NCI-H774 (cell line): ENCODE measurements around the gene BHLHE40.
"Not testable (repeated sequence)": the region's sequence is repeated elsewhere in the genome, so short reads cannot be mapped to it uniquely, and the experiment has no call there.

Experiments
- DNase-seq: peaks from one replicate; lab custom pipeline; 2025; lab: John Stamatoyannopoulos, UW

Gene BHLHE40

DNA sequence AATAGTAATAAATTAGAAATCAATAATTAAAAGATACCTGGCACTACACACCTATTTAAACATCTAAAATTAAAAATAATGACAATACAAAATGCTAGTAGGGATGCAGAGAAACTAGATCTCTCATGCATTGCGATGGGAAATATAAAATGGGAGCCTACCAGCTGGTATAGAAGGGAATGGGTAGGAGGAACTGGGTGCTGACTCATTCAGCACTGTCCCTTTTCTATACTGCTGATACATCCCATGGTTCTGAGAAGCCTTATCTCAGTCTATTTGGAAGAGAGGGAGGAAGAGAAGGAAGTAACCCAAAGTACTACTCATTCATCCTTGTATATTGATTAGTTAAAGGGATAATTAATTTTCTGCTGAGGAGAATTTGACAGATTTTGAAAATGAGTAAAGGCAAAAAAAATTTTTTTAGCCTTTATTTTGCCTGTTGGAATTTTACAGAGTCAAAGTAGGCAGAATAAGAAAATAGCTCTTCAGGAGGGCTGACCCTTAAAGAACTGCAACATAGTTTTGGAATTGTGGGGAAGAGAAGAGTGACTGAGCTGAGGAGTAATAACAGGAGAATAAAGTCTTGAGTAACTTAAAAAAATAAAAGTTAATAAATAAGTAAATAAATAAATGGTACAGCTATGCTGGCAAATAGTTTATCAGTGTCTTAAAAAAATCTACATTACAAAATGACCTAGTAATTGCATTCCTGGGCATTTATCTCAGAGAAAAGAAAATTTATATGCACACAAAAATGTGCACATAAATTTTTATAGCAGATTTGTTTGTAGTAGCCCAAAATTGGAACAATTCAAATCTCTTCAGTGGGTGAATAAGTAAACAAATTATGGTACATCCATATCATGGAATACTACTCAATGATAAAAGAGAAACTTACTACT, 15.3 kb upstream of the BHLHE40 start:
- no peak for DNase-seq

DNA sequence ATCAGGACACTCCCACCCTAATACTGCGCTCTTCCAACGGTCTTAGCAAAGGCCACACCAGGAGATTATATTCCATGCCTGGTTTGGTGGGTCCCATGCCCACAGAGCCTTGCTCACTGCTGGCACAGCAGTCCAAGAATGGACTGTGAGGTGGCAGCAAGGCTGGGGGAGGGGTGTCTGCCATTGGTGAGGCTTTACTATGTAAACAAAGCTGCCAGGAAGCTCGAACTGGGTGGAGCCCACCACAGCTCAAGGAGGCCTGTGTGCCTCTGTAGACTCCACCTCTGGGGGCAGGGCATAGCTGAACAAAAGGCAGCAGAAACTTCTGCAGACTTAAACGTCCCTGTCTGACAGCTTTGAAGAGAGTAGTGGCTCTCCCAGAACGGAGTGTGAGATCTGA, 13.2 kb upstream of the BHLHE40 start:
- not testable (repeated sequence) for DNase-seq

DNA sequence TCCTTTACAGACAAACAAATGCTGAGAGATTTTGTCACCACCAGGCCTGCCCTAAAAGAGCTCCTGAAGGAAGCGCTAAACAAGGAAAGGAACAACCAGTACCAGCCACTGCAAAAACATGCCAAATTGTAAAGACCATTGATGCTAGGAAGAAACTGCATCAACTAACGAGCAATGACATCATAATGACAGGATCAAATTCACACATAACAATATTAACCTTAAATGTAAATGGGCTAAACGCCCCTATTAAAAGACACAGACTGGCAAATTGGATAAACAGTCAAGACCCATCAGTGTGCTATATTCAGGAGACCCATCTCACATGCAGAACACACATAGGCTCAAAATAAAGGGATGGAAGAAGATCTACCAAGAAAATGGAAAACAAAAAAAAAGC, 11.6 kb upstream of the BHLHE40 start:
- DNase-seq: not testable (repeated sequence)

DNA sequence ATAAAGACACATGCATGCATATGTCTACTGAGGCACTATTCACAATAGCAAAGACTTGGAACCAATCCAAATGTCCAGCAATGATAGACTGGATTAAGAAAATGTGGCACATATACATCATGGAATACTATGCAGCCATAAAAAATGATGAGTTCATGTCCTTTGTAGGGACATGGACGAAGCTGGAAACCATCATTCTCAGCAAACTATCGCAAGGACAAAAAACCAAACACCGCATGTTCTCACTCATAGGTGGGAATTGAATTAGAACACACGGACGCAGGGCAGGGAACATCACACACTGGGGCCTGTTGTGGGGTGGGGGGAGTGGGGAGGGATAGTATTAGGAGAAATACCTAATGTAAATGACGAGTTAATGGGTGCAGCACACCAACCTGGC, 7.8 kb upstream of the BHLHE40 start:
- DNase-seq: not testable (repeated sequence)

DNA sequence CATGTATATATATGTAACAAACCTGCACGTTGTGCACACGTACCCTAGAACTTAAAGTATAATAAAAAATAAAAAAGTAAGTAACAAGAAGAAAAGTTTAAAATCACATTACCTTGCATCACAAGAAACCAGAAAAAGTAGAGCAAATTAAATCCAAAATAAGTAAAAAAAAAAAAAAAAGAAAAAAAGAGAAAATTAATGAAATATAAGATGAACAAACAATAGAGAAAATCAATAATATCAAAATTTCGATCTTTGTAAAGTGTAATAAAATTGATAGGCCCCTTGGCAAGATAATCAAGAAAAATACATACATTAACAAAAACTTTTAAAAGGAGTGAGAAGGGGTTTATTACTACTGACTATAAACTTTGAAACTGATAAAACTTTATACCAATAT, 7.4 kb upstream of the BHLHE40 start:
- no peak for DNase-seq

DNA sequence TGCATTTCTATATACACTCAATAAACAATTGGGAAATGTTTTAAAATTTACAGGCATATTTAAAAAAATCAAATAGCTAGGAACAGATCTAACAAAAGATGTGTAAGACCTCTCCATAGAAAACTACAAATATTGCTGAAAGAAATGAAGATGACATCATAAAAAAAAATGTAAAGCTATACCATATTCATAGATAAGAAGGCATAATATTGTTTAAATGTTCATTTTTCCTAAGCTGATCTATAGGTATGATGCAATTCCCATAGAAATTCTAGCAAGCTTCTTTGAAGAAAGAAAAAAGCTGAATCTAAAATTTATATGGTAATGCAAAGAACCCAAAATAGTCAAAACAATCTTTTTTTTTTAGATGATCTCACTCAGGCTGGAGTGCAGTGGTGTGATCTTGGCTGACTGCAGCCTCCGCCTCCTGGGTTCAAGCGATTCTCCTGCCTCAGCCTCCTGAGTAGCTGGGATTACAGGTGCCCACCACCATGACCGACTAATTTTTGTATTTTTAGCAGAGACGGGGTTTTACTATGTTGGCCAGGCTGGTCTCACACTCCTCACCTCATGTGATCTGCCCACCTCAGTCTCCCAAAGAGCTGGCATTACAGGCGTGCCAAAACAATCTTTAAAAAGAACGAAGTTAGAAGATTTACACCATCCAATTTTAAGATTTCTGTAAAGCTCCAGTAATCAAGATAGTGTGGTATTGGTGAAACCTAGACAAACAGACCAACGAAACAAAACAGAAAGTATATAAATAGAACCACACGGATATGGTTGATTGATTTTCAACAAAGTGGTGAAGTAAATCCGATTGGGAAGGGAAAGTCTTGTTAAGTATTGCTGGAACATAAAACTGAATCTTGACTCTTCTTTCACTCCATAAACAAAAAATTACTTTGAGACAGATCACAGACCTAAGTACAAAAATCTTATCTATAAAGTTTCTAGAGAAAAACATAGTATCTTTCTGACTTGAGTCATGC, 6.3 kb upstream of the BHLHE40 start:
- DNase-seq: no peak

DNA sequence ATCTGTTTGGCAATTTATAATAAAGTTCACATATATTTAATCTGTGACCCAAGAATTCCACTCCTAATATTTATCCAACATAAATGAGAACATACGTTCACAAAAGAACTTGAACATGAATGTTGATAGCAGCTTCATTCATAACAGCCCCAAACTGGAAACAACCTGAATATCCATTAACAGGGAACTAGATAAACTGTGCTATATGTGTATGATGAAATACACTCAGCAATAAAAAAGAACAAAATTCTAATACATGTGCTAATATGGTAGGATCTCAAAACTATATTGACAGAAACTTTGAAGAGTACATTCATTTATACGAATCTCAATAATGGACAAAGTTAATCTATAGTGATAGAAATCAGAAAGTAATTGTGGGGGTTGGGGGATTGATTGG, 5.1 kb upstream of the BHLHE40 start:
- no peak for DNase-seq

DNA sequence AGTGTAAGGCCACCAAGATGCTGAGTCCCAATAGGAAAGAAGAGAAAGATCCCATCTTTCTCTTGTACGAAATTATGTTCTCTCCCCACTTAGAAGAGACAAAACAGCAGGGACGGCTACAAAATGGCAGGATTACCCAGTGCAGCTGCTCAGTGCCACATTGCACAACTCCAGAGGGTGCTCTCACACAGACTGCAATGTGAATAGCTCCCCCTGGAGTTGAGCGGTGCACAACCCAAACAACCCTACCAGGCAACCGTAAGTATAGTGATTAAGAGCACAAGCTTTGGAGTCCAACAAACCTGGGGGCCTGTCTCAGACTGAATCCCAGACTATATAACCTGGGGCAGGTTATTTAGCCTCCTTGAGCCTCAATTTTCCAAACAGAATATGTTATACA, 3.1 kb upstream of the BHLHE40 start:
- DNase-seq: peak; percentile 62

DNA sequence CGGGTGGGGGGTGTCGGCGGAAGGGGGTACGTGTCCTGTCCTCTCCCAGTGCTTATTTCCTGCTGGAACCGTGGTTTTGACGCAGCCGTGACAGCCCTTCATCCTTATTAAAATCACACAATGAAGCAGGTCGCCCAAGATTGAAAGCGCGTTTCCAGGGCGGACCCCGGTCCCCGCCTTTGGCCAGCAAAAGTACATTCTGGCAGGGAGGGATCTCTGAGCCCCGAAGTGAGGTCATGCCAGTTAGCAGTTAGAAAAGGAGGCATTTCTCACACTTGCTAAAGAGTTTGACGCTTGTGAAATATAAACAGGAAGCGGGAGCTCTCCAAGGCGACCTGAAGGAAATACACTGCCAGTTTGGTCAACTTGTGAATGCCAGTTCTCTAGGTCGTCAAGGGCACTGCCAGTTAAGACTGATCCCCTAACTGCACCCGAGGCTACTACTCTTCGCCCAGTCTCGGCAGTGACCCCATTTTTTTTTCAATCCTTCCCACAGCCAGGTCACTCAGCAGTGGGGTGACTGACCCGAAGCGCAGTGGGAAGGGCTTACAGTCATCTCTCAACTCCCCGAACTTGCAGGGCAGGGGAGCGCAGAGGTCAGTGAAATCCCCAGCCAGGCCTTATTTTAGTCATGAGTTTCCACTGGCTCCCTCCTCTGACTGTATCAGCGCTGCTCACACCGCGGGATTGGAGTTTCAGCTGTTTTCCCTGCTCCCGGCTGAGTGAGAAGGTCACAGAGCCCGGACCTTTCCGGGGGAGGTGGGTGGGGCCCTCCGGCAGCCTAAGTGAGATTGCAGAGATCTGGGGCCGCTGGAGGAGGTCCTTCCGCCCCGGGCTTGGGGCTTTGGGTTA, 2.0 kb upstream of the BHLHE40 start:
- DNase-seq: peak; percentile 14

DNA sequence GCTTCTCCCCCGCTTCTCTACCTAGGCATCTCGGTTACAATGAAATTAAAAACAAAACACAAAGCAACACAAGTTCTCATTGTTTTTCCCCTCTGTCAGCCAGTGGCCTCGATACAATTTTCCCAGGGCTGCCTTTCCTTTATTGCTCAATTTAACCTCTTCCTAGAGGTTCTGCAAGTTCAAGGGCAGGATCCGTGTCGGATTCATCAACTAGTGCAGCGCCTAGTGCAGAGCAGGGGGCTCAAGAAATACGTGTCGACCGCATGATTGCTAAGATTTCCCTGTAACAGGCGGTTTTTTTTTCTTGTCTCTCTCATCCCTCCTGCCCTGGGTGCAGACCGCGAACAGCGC, 1.4 kb upstream of the BHLHE40 start:
- DNase-seq: no peak

DNA sequence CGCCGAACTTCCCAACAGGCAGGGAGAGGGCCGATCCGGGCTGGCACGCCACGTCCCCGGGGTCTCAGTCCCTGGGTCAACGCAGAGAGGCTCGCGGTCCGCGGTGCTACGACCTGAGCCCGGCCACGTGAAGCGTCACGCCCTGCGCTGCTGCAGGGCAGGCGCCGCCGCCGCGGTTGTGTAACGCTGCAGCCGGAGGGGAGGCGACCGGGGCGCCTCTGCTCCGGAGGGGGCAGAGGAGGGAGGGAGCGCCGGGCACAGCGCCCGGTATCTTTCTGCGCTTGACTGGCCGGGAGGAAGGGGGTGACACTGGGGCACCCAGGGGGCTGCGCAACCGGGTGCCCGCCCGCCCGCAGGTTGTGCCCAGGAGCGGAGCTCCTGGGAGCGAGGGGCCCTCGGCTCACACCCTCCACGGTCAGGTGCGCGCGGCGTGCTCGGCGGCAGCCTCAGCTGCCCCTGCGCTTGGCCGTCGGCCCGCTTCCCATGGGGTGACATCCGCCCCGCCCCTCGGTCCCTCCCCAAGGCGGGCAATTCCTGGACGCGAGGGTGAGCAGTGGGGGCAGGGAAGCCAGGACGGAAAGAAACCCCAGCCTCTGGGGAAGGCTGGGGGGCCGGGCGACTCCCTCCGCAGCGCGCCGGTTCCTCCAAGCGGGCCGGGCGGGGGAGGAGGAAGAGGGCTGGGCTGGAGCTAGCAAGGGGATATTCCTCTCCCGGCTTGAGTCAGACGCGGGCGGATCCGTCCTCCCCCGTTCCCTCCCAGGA, 852 bp upstream of the BHLHE40 start:
- peak; percentile 87 for DNase-seq

DNA sequence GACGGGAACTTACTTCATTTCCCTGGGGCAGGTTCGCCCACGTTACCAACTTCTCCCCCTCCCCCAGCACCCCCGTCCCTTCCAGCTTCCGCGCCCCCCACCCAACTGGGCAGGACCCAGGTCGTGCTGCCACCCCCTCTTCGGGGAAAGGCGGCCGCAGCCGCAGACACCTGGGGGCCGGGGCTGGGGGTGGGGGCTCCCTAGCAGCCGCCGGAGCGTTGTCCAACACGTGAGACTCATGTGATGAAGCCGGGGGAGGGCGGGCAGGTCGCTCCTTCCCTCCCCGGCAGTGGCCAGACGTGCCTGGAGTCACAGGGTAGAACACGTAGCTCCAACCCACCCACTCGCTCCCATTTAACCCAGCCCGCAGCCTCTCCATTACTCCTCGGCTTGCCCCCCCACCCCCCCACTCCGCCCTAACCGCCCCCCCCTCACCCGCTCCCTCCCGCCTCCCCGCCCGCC, 240 bp upstream of the BHLHE40 start:
- DNase-seq: peak; percentile 88

DNA sequence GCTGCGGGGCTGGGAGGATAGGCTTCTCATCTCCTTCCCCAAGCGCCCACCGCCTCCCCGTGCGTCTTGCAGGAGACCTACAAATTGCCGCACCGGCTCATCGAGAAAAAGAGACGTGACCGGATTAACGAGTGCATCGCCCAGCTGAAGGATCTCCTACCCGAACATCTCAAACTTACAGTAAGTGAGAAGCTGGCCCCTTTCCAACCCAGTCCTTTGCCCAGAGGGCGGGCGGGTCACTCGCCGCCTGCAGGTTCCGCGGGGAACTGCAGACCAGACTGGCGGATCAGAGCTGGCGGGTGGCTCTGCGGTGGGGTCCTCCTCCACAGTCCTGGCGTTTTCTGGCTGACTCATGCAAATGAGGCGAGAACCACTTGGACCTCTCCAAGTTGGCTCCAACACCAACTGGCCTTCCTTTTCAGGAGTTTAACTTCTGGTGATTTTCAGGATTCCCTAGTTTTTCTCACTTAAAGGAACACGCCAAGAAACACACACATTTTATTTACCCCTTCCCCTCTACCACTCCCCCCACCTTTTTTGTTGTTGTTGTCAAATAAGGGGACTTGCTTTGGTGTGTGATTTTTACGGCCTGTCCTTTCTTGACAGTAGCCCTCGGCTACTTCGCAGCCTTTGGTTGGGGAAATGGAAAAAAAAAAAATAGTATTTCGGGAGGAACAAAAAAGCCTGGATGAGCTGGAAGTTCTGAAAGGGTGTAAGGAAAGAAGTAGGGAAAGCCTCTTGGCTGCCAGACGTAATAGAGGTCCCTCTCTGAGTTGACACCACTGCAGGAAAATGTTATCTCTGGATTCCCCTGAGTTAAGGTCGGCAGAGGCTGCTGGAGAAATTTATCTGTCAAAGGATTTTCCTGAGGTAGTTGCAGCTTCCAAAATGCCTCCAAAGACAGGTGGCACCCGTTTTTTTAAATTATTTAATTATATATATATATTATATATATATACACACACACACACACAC, 1.3 kb downstream of the BHLHE40 start:
- peak; percentile 65 for DNase-seq

DNA sequence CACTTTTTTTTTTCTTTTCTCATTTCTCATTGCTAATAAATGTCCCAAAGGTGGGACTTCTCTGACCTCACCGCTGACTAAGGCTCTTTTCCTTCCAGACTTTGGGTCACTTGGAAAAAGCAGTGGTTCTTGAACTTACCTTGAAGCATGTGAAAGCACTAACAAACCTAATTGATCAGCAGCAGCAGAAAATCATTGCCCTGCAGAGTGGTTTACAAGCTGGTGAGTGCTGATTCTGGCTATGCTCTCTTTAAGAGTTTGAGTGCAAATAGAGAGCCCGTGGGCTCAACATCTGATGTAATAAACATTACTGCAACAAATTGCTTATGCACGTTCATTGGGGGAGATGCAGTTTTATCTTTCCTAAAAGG, 2.0 kb downstream of the BHLHE40 start:
- DNase-seq: no peak

DNA sequence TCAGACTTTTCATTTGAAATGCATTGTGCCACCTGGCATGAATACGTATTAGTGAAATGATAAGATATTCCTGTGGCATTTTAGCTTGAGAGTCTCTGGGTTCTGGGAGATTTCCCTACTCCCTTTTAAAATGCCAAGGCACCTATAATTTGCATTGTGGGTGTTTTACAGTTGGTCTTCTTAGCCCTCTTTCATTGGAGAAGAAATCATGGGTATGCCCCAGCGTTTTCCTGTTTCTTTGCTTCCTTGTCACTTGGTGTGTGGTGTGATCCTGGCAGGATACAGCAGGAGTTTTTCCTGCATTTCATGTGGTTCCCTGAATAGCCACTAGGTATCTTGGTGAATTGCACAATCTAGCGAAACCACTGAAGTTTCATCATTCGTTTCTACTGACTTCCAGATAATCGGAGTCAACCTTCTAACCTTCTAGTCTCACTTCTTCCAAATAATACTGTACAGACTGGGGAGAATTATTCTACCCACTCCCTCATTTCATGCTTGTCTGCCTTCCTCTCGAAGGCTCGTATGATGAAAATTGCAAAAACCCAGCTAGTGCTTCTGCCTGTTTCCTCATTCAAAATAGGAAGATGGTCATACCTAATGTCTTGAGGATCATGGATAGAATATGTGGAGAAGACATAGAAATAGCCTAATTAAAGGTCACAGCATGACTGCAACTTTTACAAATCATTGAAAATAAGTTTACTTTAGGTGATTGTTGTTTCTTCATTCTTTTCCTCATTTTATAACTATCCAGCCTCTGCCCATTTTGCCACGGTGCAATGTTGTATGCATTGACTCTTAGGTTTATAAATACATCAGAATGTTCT, 2.6 kb downstream of the BHLHE40 start:
- no peak for DNase-seq

DNA sequence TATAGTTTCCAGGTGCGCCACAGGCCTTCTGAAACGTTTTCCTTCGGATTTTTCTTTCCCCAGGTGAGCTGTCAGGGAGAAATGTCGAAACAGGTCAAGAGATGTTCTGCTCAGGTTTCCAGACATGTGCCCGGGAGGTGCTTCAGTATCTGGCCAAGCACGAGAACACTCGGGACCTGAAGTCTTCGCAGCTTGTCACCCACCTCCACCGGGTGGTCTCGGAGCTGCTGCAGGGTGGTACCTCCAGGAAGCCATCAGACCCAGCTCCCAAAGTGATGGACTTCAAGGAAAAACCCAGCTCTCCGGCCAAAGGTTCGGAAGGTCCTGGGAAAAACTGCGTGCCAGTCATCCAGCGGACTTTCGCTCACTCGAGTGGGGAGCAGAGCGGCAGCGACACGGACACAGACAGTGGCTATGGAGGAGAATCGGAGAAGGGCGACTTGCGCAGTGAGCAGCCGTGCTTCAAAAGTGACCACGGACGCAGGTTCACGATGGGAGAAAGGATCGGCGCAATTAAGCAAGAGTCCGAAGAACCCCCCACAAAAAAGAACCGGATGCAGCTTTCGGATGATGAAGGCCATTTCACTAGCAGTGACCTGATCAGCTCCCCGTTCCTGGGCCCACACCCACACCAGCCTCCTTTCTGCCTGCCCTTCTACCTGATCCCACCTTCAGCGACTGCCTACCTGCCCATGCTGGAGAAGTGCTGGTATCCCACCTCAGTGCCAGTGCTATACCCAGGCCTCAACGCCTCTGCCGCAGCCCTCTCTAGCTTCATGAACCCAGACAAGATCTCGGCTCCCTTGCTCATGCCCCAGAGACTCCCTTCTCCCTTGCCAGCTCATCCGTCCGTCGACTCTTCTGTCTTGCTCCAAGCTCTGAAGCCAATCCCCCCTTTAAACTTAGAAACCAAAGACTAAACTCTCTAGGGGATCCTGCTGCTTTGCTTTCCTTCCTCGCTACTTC, 3.8 kb downstream of the BHLHE40 start:
- no peak for DNase-seq

DNA sequence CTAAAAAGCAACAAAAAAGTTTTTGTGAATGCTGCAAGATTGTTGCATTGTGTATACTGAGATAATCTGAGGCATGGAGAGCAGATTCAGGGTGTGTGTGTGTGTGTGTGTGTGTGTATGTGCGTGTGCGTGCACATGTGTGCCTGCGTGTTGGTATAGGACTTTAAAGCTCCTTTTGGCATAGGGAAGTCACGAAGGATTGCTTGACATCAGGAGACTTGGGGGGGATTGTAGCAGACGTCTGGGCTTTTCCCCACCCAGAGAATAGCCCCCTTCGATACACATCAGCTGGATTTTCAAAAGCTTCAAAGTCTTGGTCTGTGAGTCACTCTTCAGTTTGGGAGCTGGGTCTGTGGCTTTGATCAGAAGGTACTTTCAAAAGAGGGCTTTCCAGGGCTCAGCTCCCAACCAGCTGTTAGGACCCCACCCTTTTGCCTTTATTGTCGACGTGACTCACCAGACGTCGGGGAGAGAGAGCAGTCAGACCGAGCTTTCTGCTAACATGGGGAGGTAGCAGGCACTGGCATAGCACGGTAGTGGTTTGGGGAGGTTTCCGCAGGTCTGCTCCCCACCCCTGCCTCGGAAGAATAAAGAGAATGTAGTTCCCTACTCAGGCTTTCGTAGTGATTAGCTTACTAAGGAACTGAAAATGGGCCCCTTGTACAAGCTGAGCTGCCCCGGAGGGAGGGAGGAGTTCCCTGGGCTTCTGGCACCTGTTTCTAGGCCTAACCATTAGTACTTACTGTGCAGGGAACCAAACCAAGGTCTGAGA, 4.7 kb downstream of the BHLHE40 start:
- no peak for DNase-seq
